Measurements from ENCODE around the gene GALNT7.

DNA sequence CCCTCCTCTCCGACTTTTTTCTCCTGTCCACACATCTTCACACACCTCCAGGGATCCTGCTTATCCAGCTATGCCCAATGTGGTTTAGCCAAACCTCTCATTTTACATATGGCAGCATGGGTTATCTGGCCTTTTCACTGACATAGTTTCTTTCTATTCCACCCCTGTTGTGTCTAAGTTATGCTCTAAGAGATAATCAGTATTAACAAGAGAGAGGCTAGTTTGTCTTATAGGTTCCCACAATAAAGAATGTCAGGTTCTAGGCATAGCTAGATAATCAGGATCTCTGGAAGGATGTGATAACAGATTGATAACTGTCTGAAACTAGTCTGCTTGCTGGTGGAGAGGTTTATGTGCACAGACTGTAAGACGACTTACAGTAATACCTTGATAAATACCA is 7.7 kb upstream of the GALNT7 start:
- TF ChIP-seq, protein P1, sequence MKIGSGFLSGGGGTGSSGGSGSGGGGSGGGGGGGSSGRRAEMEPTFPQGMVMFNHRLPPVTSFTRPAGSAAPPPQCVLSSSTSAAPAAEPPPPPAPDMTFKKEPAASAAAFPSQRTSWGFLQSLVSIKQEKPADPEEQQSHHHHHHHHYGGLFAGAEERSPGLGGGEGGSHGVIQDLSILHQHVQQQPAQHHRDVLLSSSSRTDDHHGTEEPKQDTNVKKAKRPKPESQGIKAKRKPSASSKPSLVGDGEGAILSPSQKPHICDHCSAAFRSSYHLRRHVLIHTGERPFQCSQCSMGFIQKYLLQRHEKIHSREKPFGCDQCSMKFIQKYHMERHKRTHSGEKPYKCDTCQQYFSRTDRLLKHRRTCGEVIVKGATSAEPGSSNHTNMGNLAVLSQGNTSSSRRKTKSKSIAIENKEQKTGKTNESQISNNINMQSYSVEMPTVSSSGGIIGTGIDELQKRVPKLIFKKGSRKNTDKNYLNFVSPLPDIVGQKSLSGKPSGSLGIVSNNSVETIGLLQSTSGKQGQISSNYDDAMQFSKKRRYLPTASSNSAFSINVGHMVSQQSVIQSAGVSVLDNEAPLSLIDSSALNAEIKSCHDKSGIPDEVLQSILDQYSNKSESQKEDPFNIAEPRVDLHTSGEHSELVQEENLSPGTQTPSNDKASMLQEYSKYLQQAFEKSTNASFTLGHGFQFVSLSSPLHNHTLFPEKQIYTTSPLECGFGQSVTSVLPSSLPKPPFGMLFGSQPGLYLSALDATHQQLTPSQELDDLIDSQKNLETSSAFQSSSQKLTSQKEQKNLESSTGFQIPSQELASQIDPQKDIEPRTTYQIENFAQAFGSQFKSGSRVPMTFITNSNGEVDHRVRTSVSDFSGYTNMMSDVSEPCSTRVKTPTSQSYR (CRISPR knock-in tag; IDR thresholded peaks at IDR 0.05; ENCODE audit: borderline replicate concordance): no peak
- no peak for TF ChIP-seq PRMT3 (CRISPR knock-in tag; IDR thresholded peaks at IDR 0.05; ENCODE audit: borderline replicate concordance, low read depth)
- TF ChIP-seq ATF7 (IDR thresholded peaks at IDR 0.05): no peak
- no peak for TF ChIP-seq ATF7 (CRISPR knock-in tag; IDR thresholded peaks at IDR 0.05)
- no peak for TF ChIP-seq POLR2A (IDR thresholded peaks at IDR 0.05; ENCODE audit: insufficient read depth in 1 of 2, low read depth in 2 of 2, low read length in 2 of 2)
- TF ChIP-seq DPF2 (CRISPR knock-in tag; IDR thresholded peaks at IDR 0.05; ENCODE audit: borderline replicate concordance, low read depth): no peak
- TF ChIP-seq, protein P2, sequence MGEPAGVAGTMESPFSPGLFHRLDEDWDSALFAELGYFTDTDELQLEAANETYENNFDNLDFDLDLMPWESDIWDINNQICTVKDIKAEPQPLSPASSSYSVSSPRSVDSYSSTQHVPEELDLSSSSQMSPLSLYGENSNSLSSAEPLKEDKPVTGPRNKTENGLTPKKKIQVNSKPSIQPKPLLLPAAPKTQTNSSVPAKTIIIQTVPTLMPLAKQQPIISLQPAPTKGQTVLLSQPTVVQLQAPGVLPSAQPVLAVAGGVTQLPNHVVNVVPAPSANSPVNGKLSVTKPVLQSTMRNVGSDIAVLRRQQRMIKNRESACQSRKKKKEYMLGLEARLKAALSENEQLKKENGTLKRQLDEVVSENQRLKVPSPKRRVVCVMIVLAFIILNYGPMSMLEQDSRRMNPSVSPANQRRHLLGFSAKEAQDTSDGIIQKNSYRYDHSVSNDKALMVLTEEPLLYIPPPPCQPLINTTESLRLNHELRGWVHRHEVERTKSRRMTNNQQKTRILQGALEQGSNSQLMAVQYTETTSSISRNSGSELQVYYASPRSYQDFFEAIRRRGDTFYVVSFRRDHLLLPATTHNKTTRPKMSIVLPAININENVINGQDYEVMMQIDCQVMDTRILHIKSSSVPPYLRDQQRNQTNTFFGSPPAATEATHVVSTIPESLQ (CRISPR knock-in tag; conservative IDR thresholded peaks at IDR 0.05): no peak
- TF ChIP-seq FOXP4 (CRISPR knock-in tag; IDR thresholded peaks at IDR 0.05): no peak
- TF ChIP-seq HMGXB4 (CRISPR knock-in tag; IDR thresholded peaks at IDR 0.05; ENCODE audit: borderline replicate concordance in 1 of 2, low read depth in 1 of 2): no peak
- no peak for TF ChIP-seq NFYB (CRISPR knock-in tag; IDR thresholded peaks at IDR 0.05)
- TF ChIP-seq, protein P3, sequence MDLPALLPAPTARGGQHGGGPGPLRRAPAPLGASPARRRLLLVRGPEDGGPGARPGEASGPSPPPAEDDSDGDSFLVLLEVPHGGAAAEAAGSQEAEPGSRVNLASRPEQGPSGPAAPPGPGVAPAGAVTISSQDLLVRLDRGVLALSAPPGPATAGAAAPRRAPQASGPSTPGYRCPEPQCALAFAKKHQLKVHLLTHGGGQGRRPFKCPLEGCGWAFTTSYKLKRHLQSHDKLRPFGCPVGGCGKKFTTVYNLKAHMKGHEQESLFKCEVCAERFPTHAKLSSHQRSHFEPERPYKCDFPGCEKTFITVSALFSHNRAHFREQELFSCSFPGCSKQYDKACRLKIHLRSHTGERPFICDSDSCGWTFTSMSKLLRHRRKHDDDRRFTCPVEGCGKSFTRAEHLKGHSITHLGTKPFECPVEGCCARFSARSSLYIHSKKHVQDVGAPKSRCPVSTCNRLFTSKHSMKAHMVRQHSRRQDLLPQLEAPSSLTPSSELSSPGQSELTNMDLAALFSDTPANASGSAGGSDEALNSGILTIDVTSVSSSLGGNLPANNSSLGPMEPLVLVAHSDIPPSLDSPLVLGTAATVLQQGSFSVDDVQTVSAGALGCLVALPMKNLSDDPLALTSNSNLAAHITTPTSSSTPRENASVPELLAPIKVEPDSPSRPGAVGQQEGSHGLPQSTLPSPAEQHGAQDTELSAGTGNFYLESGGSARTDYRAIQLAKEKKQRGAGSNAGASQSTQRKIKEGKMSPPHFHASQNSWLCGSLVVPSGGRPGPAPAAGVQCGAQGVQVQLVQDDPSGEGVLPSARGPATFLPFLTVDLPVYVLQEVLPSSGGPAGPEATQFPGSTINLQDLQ (CRISPR knock-in tag; IDR thresholded peaks at IDR 0.05): no peak
- no peak for TF ChIP-seq CHD2 (IDR thresholded peaks at IDR 0.05; ENCODE audit: low read depth, low read length)

Data from HepG2 (cell line).